Heart right ventricle (tissue), 16 donors: Measurements from ENCODE around the gene NRF1. TPM values are rescaled to one million over a fixed set of nuclear protein-coding genes. Genes with fewer than 3 reads are reported as not detected.

ENCODE experiments used
- ATAC-seq, 8 donors: fragments of 200-7000 bp; cut with Tn5 transposase; one replicate each; pipeline ENCODE4 v1.9.1; 2020; ENCODE audit warnings: mild to moderate bottlenecking in 8 of 8, moderate library complexity in 8 of 8, moderate number of reproducible peaks in 1 of 8
- DNase-seq, 2 donors: peaks; one replicate each; pipeline ENCODE4 v3.0.0-alpha.2; 2020
- H3K27ac ChIP-seq, 10 donors: fragments of 200-600 bp; sonication (generic) in 2 of 10; one replicate each; pipeline versions ENCODE4 v1.5.0 to v1.8.0; 2020 to 2022; ENCODE audit warnings: mild to moderate bottlenecking in 3 of 10
- H3K27me3 ChIP-seq, 7 donors: fragments of 200-600 bp; one replicate each; pipeline ENCODE4 v1.8.0; 2021 to 2022; ENCODE audit warnings: mild to moderate bottlenecking in 2 of 7
- H3K36me3 ChIP-seq, 9 donors: fragments of 200-600 bp; sonication (generic) in 1 of 9; one replicate each; pipeline versions ENCODE4 v1.5.0 to v1.8.0; 2020 to 2022; ENCODE audit warnings: mild to moderate bottlenecking in 2 of 9
- H3K4me1 ChIP-seq, 9 donors: fragments of 200-600 bp; sonication (generic) in 1 of 9; one replicate each; pipeline versions ENCODE4 v1.5.0 to v1.8.0; 2020 to 2022; ENCODE audit warnings: mild to moderate bottlenecking in 4 of 9
- H3K4me3 ChIP-seq, 10 donors: fragments of 200-600 bp; sonication (generic) in 2 of 10; one replicate each; pipeline versions ENCODE4 v1.5.0 to v1.8.0; 2020 to 2022; ENCODE audit warnings: mild to moderate bottlenecking in 7 of 10, moderate library complexity in 2 of 10
- H3K9me3 ChIP-seq, 11 donors: fragments of 200-600 bp in 10 of 11; sonication (generic) in 2 of 11; one replicate each; pipeline versions ENCODE4 v1.5.0 to v1.8.0; 2013 to 2022; ENCODE audit warnings: mild to moderate bottlenecking in 2 of 11, control low read depth in 1 of 11, moderate library complexity in 1 of 11
- WGBS, 2 donors: extraction: QIAGEN DNeasy Blood & Tissue Kit; methylation state at CpG; one replicate each; pipeline ENCODE4 v1.1.7; 2013; ENCODE audit warnings: inconsistent platforms in 1 of 2; 5-methylcytosine and 5-hydroxymethylcytosine counted together
- intact Hi-C, 10 donors: fragments of 100-400 bp; cut with DNase I; formaldehyde crosslinking; loops; one replicate each; pipeline versions ENCODE4 v1.11.1 to v1.14.2; 2022
- polyA plus RNA-seq, 2 donors: library from polyadenylated mRNA; stranded (reverse); fragments of 200-250 nt; gene quantifications; one replicate each; pipeline ENCODE4 v1.2.3, GENCODE V29; 2013
- total RNA-seq, 10 donors: library from RNA; stranded (reverse); fragmentation: NEBNext Ultra II Directional in 3 of 10; extraction: Animal tissue kit (Norgen Biotek cat#: 25700) in 3 of 10; gene quantifications; one replicate each; pipeline versions ENCODE4 v1.2.1 to v1.2.4, GENCODE V29; 2021 to 2023
- TF ChIP-seq, protein P1 (sequence below), 9 donors: fragments of 200-600 bp; sonication (generic) in 2 of 9; IDR thresholded peaks; one replicate each; pipeline versions ENCODE4 v1.5.0 to v1.8.0; 2021 to 2022; ENCODE audit warnings: antibody characterized with exemption in 9 of 9, mild to moderate bottlenecking in 5 of 9, moderate library complexity in 1 of 9
- donor health status: Arrhythmogenic right ventricular cardiomyopathy.
- donor health status: ischemic (EF 13 %, LVEDD 7.1; RV severe dilation, severe dysfunction).
- donor health status: healthy with polysubstance abuse.
- donor health status: DM: no; HTN: yes; CAD: no.
- donor health status: DM: no; HTN: no; CAD: no.
- donor health status: ischemic (EF 25% LVEDD 6.9; RV normal size, moderate dysfunction).
- donor health status: ischemic (EF 25% LVEDD 5.7; RV mildly dilated, moderate dysfunction).
- donor health status: healthy.
- donor health status: DM: yes; HTN: yes; CAD: no.
- donor health status: Ischemic cardiomyopathy.
- donor health status: ischemic (EF 35%, LVEDD 5.7; RV mildly dilated, moderate dysfunction).
- donor health status: nonischemic (EF 11% LVEDD 7.7; RV severe dilation, severe dysfunction).
- donor health status: DM: yes; HTN: yes; CAD: no.
- donor health status: PGD.
- donor health status: ischemic (EF 29% LVEDD 5.4; RV normal size, mild dysfunction).
- donor health status: nonischemic (EF 23%, LVEDD 6.1; RV moderate dilation, normal function).

The NRF1 gene
- total and polyA plus RNA-seq, 12 donors: 4.9 to 16.0 (median 12.5) TPM

DNA sequence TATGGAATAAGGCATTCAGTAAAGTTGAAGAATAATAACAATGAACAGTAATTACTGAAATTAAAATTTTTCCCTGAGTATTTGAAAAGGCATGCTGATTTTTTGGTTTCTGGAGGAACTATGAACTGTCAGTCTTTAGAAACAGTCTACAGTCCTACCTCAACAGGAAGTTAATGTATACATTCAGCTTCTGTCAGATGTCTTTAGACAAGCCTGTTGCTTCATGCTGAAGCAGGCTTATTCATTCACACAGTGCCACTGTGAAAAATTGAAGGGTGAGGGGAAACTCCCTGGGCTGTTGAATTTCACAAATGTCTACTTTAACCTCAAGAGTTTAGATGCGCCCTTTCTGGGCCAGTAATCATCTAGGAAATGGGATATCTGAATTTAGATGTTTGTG, 3.5 kb downstream of the NRF1 start:
- Histone ChIP-seq H3K4me3 (no peak overlapping the region), H3K27me3 (no peaks in the 10 kb centered on the region), H3K4me1 (peaks cover 0 to 70% (median 49%) of the 10 kb centered on the region in 9 donors), H3K36me3 (no peaks in the 10 kb centered on the region), H3K27ac (peak overlapping the region in 1 of 10 donors; percentile 4), H3K9me3 (no peaks in the 10 kb centered on the region)
- 95 to 100% methylated on average over 1 of the region's 1 CpG for whole genome bisulfite sequencing, 2 donors
- TF ChIP-seq, protein P1, sequence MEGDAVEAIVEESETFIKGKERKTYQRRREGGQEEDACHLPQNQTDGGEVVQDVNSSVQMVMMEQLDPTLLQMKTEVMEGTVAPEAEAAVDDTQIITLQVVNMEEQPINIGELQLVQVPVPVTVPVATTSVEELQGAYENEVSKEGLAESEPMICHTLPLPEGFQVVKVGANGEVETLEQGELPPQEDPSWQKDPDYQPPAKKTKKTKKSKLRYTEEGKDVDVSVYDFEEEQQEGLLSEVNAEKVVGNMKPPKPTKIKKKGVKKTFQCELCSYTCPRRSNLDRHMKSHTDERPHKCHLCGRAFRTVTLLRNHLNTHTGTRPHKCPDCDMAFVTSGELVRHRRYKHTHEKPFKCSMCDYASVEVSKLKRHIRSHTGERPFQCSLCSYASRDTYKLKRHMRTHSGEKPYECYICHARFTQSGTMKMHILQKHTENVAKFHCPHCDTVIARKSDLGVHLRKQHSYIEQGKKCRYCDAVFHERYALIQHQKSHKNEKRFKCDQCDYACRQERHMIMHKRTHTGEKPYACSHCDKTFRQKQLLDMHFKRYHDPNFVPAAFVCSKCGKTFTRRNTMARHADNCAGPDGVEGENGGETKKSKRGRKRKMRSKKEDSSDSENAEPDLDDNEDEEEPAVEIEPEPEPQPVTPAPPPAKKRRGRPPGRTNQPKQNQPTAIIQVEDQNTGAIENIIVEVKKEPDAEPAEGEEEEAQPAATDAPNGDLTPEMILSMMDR (IDR thresholded peaks at IDR 0.05): no peak
- no peak for ATAC-seq
- no peak for DNase-seq
- intact Hi-C loops: loop anchor here in 2 of 10 donors (10.0 kb wide), 1 partner anchor 390 kb away; the partner anchor contains the start of gene AHCYL2 (in 2 of the 2)

DNA sequence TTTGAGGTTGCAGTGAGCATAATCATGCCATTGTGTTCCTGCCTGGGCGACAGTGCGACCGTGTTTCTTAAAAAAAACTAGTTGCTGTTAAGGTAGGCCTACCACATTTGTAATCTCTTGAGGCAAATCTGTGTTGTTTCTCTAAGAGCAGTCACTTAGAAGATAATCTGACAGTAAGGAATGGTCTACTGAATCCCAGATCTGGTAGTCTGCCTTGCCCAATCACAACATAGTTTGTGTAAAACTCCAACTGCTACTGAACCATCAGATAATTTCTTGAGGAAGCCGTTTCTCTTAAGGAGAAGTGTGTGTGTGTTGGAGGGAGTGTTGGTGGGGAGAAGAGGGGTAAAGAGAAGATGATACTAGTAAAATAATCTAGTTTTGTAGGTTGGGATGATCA, 5.0 kb downstream of the NRF1 start:
- Histone ChIP-seq H3K27me3 (no peaks in the 10 kb centered on the region), H3K4me1 (peaks cover 0 to 61% (median 44%) of the 10 kb centered on the region in 9 donors)
- intact Hi-C loops: loop anchor here in 2 of 10 donors (10.0 kb wide), 1 partner anchor 392 kb away; the partner anchor contains the start of gene AHCYL2 (in 2 of the 2)

DNA sequence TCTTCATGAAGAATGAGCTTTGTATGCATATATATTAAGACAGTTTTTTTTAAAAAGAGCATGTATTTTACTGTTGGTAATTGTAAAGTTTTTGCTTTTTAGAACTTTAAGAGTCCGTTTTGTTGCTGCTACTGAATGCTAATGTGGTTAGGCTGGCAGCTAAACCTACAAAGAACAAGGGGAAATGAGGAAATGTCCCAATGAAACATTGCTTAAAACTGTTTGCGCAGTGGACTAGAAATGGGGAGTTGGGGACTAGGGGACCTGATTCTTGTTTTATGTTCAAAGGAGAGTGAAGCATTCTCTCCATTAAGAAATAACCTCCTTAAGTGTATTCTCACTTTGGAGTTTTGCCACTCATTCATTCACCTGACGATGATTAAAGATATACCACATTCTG, 5.7 kb downstream of the NRF1 start:
- Histone ChIP-seq H3K4me1 (peaks cover 0 to 61% (median 44%) of the 10 kb centered on the region in 9 donors), H3K27me3 (no peaks in the 10 kb centered on the region), H3K4me3 (no peak overlapping the region), H3K27ac (peak overlapping the region in 1 of 10 donors; percentile 36), H3K36me3 (no peaks in the 10 kb centered on the region), H3K9me3 (no peaks in the 10 kb centered on the region)
- WGBS, 2 donors: 87 to 92% methylated on average over 3 of the region's 3 CpGs
- ATAC-seq (no peak), DNase-seq (no peak)
- intact Hi-C loops: loop anchor here in 2 of 10 donors (10.0 kb wide), 1 partner anchor 392 kb away; the partner anchor contains the start of gene AHCYL2 (in 2 of the 2)
- TF ChIP-seq, protein P1 (IDR thresholded peaks at IDR 0.05): no peak

More for the DNA sequence above, 5.0 kb downstream of the NRF1 start:
- Histone ChIP-seq H3K4me3 (no peak overlapping the region), H3K36me3 (no peaks in the 10 kb centered on the region), H3K9me3 (no peaks in the 10 kb centered on the region), H3K27ac (peak overlapping the region in 1 of 10 donors; percentile 36)
- 64 to 80% methylated on average over 4 of the region's 4 CpGs for WGBS, 2 donors
- TF ChIP-seq, protein P1 (IDR thresholded peaks at IDR 0.05): no peak
- no peak for ATAC-seq
- DNase-seq: no peak

DNA sequence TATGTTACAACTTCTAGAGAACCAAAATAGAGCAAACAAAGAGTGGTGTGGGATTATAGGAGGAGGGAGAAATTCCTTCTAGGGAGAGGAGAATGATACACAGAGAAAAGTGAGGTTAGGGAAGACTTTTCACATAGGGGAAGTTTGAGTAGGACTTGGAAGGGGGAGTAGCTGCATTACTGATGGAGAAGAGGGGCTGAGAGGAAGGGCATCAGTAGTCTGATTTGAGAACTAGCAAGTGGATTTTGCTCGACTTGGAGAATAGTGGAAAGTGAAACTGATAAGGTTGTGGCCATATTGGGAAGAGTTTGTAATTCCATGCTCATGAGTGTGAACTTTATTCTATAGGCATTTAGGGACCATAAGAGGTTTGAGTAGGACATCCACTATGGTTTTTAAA, 6.1 kb downstream of the NRF1 start:
- peak overlapping the region in 1 of 10 donors; percentile 36 for H3K27ac ChIP-seq
- 22 to 56% methylated on average over 1 of the region's 1 CpG for WGBS, 2 donors
- peaks cover 0 to 61% (median 42%) of the 10 kb centered on the region in 9 donors for H3K4me1 ChIP-seq
- H3K9me3 ChIP-seq: no peaks in the 10 kb centered on the region
- H3K27me3 ChIP-seq: no peaks in the 10 kb centered on the region
- H3K36me3 ChIP-seq: no peaks in the 10 kb centered on the region
- TF ChIP-seq, protein P1 (IDR thresholded peaks at IDR 0.05): no peak
- H3K4me3 ChIP-seq: no peak overlapping the region
- no peak for ATAC-seq
- DNase-seq: no peak
- intact Hi-C loops: loop anchor here in 2 of 10 donors (10.0 kb wide), 1 partner anchor 393 kb away; the partner anchor contains the start of gene AHCYL2 (in 2 of the 2)
